Measurements from ENCODE around the gene EHD1.

- TF ChIP-seq CTCF (IDR thresholded peaks at IDR 0.05), result no peak
- no peak for TF ChIP-seq POLR2A (IDR thresholded peaks at IDR 0.05)
- no peak for TF ChIP-seq EP300 (IDR thresholded peaks at IDR 0.05)
- no peak for TF ChIP-seq POLR2AphosphoS5 (IDR thresholded peaks at IDR 0.05)
Measured at GRCh38 chr11:64862987-64863390, 15.4 kb downstream of the EHD1 start.

Measured in upper lobe of left lung (tissue), 4 donors.